ENCODE data around the gene PTBP1. TPM values are rescaled to one million over a fixed set of nuclear protein-coding genes. Genes with fewer than 3 reads are reported as not detected.

PTBP1 gene
- total RNA-seq, 1 experiment from 2014 or later: 124 TPM

GRCh38 chr19:791567-792305 lies 5.5 kb upstream of the PTBP1 start:
- in situ Hi-C loops (cut with HindIII; ENCODE audit: low pct_unique_long_range_greater_than_20kb, low sequenced_read_pairs): no loop called here
- no peak for DNase-seq (ENCODE audit: low read depth, low spot score)

- DNase-seq (ENCODE audit: low read depth, low spot score): no peak
- in situ Hi-C loops (cut with HindIII; ENCODE audit: low pct_unique_long_range_greater_than_20kb, low sequenced_read_pairs): no loop called here
Measured at GRCh38 chr19:792306-792885, 4.9 kb upstream of the PTBP1 start.

GRCh38 chr19:793806-794205 lies 3.4 kb upstream of the PTBP1 start:
- in situ Hi-C loops (cut with HindIII; ENCODE audit: low pct_unique_long_range_greater_than_20kb, low sequenced_read_pairs): no loop called here
- no peak for DNase-seq (ENCODE audit: low read depth, low spot score)

GRCh38 chr19:795073-795611 lies 2.1 kb upstream of the PTBP1 start:
- DNase-seq (ENCODE audit: low read depth, low spot score): no peak
- in situ Hi-C loops (cut with HindIII; ENCODE audit: low pct_unique_long_range_greater_than_20kb, low sequenced_read_pairs): no loop called here

GRCh38 chr19:795691-796581 lies 1.3 kb upstream of the PTBP1 start:
- no peak for DNase-seq (ENCODE audit: low read depth, low spot score)
- in situ Hi-C loops (cut with HindIII; ENCODE audit: low pct_unique_long_range_greater_than_20kb, low sequenced_read_pairs): no loop called here

GRCh38 chr19:797528-798414 lies 519 bp downstream of the PTBP1 start:
- in situ Hi-C loops (cut with HindIII; ENCODE audit: low pct_unique_long_range_greater_than_20kb, low sequenced_read_pairs): no loop called here
- peak; percentile 84 for DNase-seq (ENCODE audit: low read depth, low spot score)

- in situ Hi-C loops (cut with HindIII; ENCODE audit: low pct_unique_long_range_greater_than_20kb, low sequenced_read_pairs): no loop called here
- DNase-seq (ENCODE audit: low read depth, low spot score): no peak
Measured at GRCh38 chr19:798415-799075, 1.3 kb downstream of the PTBP1 start.

- DNase-seq (ENCODE audit: low read depth, low spot score): peak; percentile 38
Measured at GRCh38 chr19:799076-799881, 2.0 kb downstream of the PTBP1 start.

GRCh38 chr19:800360-801029 lies 3.2 kb downstream of the PTBP1 start:
- in situ Hi-C loops (cut with HindIII; ENCODE audit: low pct_unique_long_range_greater_than_20kb, low sequenced_read_pairs): no loop called here
- DNase-seq (ENCODE audit: low read depth, low spot score): no peak

More at GRCh38 chr19:799076-799881, 2.0 kb downstream of the PTBP1 start:
- in situ Hi-C loops (cut with HindIII; ENCODE audit: low pct_unique_long_range_greater_than_20kb, low sequenced_read_pairs): no loop called here

GRCh38 chr19:801030-801860 lies 4.0 kb downstream of the PTBP1 start:
- in situ Hi-C loops (cut with HindIII; ENCODE audit: low pct_unique_long_range_greater_than_20kb, low sequenced_read_pairs): no loop called here
- no peak for DNase-seq (ENCODE audit: low read depth, low spot score)

GRCh38 chr19:801861-802497 lies 4.7 kb downstream of the PTBP1 start:
- in situ Hi-C loops (cut with HindIII; ENCODE audit: low pct_unique_long_range_greater_than_20kb, low sequenced_read_pairs): no loop called here
- DNase-seq (ENCODE audit: low read depth, low spot score): no peak

- DNase-seq (ENCODE audit: low read depth, low spot score): no peak
- in situ Hi-C loops (cut with HindIII; ENCODE audit: low pct_unique_long_range_greater_than_20kb, low sequenced_read_pairs): no loop called here
Measured at GRCh38 chr19:802498-803098, 5.3 kb downstream of the PTBP1 start.

GRCh38 chr19:803099-803561 lies 5.9 kb downstream of the PTBP1 start:
- in situ Hi-C loops (cut with HindIII; ENCODE audit: low pct_unique_long_range_greater_than_20kb, low sequenced_read_pairs): no loop called here
- no peak for DNase-seq (ENCODE audit: low read depth, low spot score)
